Nephron (organoid): ENCODE measurements around the gene ITFG1.

Experiments
- H3K27ac Mint-ChIP-seq, 3 experiments: 2 replicates each; pipeline ENCODE4 v1.8.0; 2020; ENCODE audit warnings: mixed read lengths in 3 of 3, mild to moderate bottlenecking in 2 of 3, moderate library complexity in 1 of 3
- H3K27me3 Mint-ChIP-seq: 2 replicates; pipeline ENCODE4 v1.8.0; 2021; ENCODE audit warnings: low read depth, mild to moderate bottlenecking, moderate library complexity, mixed read lengths
- H3K36me3 Mint-ChIP-seq: 2 replicates; pipeline ENCODE4 v1.8.0; 2020; ENCODE audit warnings: low read depth, mixed read lengths
- H3K4me1 Mint-ChIP-seq: 2 replicates; pipeline ENCODE4 v1.8.0; 2020; ENCODE audit warnings: mixed read lengths
- H3K4me3 Mint-ChIP-seq, 3 experiments: 2 replicates each; pipeline ENCODE4 v1.8.0; 2020; ENCODE audit warnings: mild to moderate bottlenecking in 3 of 3, mixed read lengths in 3 of 3, moderate library complexity in 2 of 3
- H3K9me3 Mint-ChIP-seq: 2 replicates; pipeline ENCODE4 v1.8.0; 2020; ENCODE audit warnings: mixed read lengths
- CTCF ChIP-seq, 3 experiments: fragments of 200-600 bp; sonication (generic); IDR thresholded peaks; one replicate each; pipeline ENCODE4 v1.5.0; 2021; ENCODE audit warnings: antibody characterized with exemption in 3 of 3; ENCODE audit not compliant: unreplicated experiment in 3 of 3

ITFG1 gene

GRCh38 chr16:47461598-47462266 lies 869 bp upstream of the ITFG1 start:
- peaks cover 30% of the 10 kb centered on the region for H3K4me1 Mint-ChIP-seq

GRCh38 chr16:47460359-47460710 lies 528 bp downstream of the ITFG1 start:
- H3K27me3 Mint-ChIP-seq: no peaks in the 10 kb centered on the region
- H3K36me3 Mint-ChIP-seq: peaks cover 12% of the 10 kb centered on the region
- peak overlapping the region; percentile 96 to 98 (median 97) for H3K4me3 Mint-ChIP-seq
- H3K4me1 Mint-ChIP-seq: peaks cover 30% of the 10 kb centered on the region
- no peaks in the 10 kb centered on the region for H3K9me3 Mint-ChIP-seq
- H3K27ac Mint-ChIP-seq: peak overlapping the region; percentile 97 to 100 (median 99)
- TF ChIP-seq CTCF (IDR thresholded peaks at IDR 0.05; ENCODE audit: unreplicated experiment in 3 of 3): no peak

More at GRCh38 chr16:47461598-47462266, 869 bp upstream of the ITFG1 start:
- no peaks in the 10 kb centered on the region for H3K9me3 Mint-ChIP-seq
- TF ChIP-seq CTCF (IDR thresholded peaks at IDR 0.05; ENCODE audit: unreplicated experiment in 3 of 3): no peak
- peak overlapping the region; percentile 96 to 98 (median 97) for H3K4me3 Mint-ChIP-seq
- H3K36me3 Mint-ChIP-seq: peaks cover 10% of the 10 kb centered on the region
- no peaks in the 10 kb centered on the region for H3K27me3 Mint-ChIP-seq
- H3K27ac Mint-ChIP-seq: peak overlapping the region; percentile 97 to 100 (median 99)

GRCh38 chr16:47459603-47460002 lies 1.3 kb downstream of the ITFG1 start:
- Mint-ChIP-seq H3K36me3 (peaks cover 17% of the 10 kb centered on the region), H3K9me3 (no peaks in the 10 kb centered on the region), H3K4me1 (peaks cover 30% of the 10 kb centered on the region), H3K27ac (peak overlapping the region; percentile 97 to 100 (median 99)), H3K27me3 (no peaks in the 10 kb centered on the region), H3K4me3 (peak overlapping the region; percentile 96 to 98 (median 97))
- TF ChIP-seq CTCF (IDR thresholded peaks at IDR 0.05; ENCODE audit: unreplicated experiment in 3 of 3): no peak

- no peak overlapping the region for H3K27ac Mint-ChIP-seq
- peak overlapping the region in 1 of 3 experiments; percentile 21 for H3K4me3 Mint-ChIP-seq
- H3K36me3 Mint-ChIP-seq: peaks cover 27% of the 10 kb centered on the region
- no peaks in the 10 kb centered on the region for H3K9me3 Mint-ChIP-seq
- H3K27me3 Mint-ChIP-seq: no peaks in the 10 kb centered on the region
- peaks cover 25% of the 10 kb centered on the region for H3K4me1 Mint-ChIP-seq
- no peak for TF ChIP-seq CTCF (IDR thresholded peaks at IDR 0.05; ENCODE audit: unreplicated experiment in 3 of 3)
These were observed 2.5 kb downstream of the ITFG1 start for GRCh38 chr16:47458331-47458730.

GRCh38 chr16:47449788-47450187 lies 11.1 kb downstream of the ITFG1 start:
- Mint-ChIP-seq H3K4me3 (no peak overlapping the region), H3K4me1 (no peaks in the 10 kb centered on the region), H3K9me3 (no peaks in the 10 kb centered on the region), H3K27me3 (no peaks in the 10 kb centered on the region), H3K36me3 (peaks cover 48% of the 10 kb centered on the region), H3K27ac (no peak overlapping the region)
- TF ChIP-seq CTCF (IDR thresholded peaks at IDR 0.05; ENCODE audit: unreplicated experiment in 3 of 3): no peak
